ENCODE measurements around the gene GRAP2. TPM values are rescaled to one million over a fixed set of nuclear protein-coding genes. Genes with fewer than 3 reads are reported as not detected.
A peak's percentile ranks its signal among the peaks of the same experiment; 100 is the strongest.

The GRAP2 gene
- total RNA-seq, 3 donors from 2014 or later: 3.4 to 5.5 (median 4.2) TPM

DNA sequence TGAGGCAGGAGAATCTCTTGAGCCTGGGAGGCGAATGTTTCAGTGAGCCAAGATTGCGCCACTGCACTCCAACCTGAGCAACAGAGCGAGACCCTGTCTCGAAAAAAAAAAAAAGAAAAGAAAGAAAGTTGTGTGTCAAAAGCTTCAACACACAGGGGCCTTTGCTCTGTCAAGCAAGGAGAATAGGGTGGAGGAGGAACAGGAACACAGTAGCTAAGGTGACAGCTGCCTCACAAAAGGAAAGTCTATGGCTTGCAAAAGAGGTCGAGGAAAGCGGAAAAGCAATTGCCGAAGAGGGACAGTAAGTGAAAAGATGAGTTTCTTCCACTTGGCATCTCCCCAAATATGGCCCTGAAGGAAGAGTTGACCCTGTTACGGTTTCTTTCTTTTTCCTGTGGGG, 32.9 kb downstream of the GRAP2 start:
- no peaks in the 10 kb centered on the region for H3K9me3 ChIP-seq
- H3K4me3 ChIP-seq: no peak overlapping the region
- H3K36me3 ChIP-seq (ENCODE audit: low read depth): no peaks in the 10 kb centered on the region
- no peak for DNase-seq
- H3K4me1 ChIP-seq (ENCODE audit: low read depth): no peaks in the 10 kb centered on the region
- intact Hi-C loops (cut with DNase I, micrococcal nuclease): no loop called here
- no peak for TF ChIP-seq CTCF (IDR thresholded peaks at IDR 0.05)
- peak; percentile 13 for ATAC-seq

GRCh38 chr22:39935116-39935515, 34.2 kb downstream of the GRAP2 start:
- Histone ChIP-seq H3K4me3 (no peak overlapping the region), H3K9me3 (no peaks in the 10 kb centered on the region), H3K4me1 (ENCODE audit: low read depth) (no peaks in the 10 kb centered on the region), H3K36me3 (ENCODE audit: low read depth) (no peaks in the 10 kb centered on the region)
- no peak for DNase-seq
- intact Hi-C loops (cut with DNase I, micrococcal nuclease): no loop called here
- no peak for TF ChIP-seq CTCF (IDR thresholded peaks at IDR 0.05)
- ATAC-seq: no peak

GRCh38 chr22:39935612-39936011, 34.7 kb downstream of the GRAP2 start:
- H3K4me1 ChIP-seq (ENCODE audit: low read depth): no peaks in the 10 kb centered on the region
- intact Hi-C loops (cut with DNase I, micrococcal nuclease): no loop called here

GRCh38 chr22:39936523-39937145, 35.8 kb downstream of the GRAP2 start:
- Histone ChIP-seq H3K36me3 (ENCODE audit: low read depth) (no peaks in the 10 kb centered on the region), H3K4me3 (no peak overlapping the region), H3K9me3 (no peaks in the 10 kb centered on the region), H3K4me1 (ENCODE audit: low read depth) (no peaks in the 10 kb centered on the region)
- no peak for TF ChIP-seq CTCF (IDR thresholded peaks at IDR 0.05)
- intact Hi-C loops (cut with DNase I, micrococcal nuclease): no loop called here
- ATAC-seq: no peak
- no peak for DNase-seq

More at GRCh38 chr22:39935612-39936011, 34.7 kb downstream of the GRAP2 start:
- TF ChIP-seq CTCF (IDR thresholded peaks at IDR 0.05): no peak
- no peaks in the 10 kb centered on the region for H3K9me3 ChIP-seq
- DNase-seq (no peak), ATAC-seq (no peak)
- no peak overlapping the region for H3K4me3 ChIP-seq
- no peaks in the 10 kb centered on the region for H3K36me3 ChIP-seq (ENCODE audit: low read depth)

- intact Hi-C loops (cut with DNase I, micrococcal nuclease): no loop called here
- no peaks in the 10 kb centered on the region for H3K36me3 ChIP-seq (ENCODE audit: low read depth)
- H3K4me1 ChIP-seq (ENCODE audit: low read depth): no peaks in the 10 kb centered on the region
- no peak overlapping the region for H3K4me3 ChIP-seq
- no peak for TF ChIP-seq CTCF (IDR thresholded peaks at IDR 0.05)
- DNase-seq: no peak
- H3K9me3 ChIP-seq: no peaks in the 10 kb centered on the region
- ATAC-seq: peak; percentile 39
These were observed 37.0 kb downstream of the GRAP2 start for GRCh38 chr22:39937906-39938305.

Measured in mucosa of descending colon (tissue), 3 donors.